K562 treated with DMSO at 1 percent for 24 hours (cell line): ENCODE results near the gene MMP1. TPM values are rescaled to one million over a fixed set of nuclear protein-coding genes. Genes with fewer than 3 reads are reported as not detected.

Experiments used
- total RNA-seq: library from RNA; unstranded; fragments of 300-600 nt; gene quantifications from 2 replicates; pipeline ENCODE4 v1.2.3, GENCODE V29; 2022; ENCODE audit warnings: low read depth; ENCODE audit not compliant: insufficient read depth

Gene MMP1
- not detected in 2 replicates for total RNA-seq

DNA sequence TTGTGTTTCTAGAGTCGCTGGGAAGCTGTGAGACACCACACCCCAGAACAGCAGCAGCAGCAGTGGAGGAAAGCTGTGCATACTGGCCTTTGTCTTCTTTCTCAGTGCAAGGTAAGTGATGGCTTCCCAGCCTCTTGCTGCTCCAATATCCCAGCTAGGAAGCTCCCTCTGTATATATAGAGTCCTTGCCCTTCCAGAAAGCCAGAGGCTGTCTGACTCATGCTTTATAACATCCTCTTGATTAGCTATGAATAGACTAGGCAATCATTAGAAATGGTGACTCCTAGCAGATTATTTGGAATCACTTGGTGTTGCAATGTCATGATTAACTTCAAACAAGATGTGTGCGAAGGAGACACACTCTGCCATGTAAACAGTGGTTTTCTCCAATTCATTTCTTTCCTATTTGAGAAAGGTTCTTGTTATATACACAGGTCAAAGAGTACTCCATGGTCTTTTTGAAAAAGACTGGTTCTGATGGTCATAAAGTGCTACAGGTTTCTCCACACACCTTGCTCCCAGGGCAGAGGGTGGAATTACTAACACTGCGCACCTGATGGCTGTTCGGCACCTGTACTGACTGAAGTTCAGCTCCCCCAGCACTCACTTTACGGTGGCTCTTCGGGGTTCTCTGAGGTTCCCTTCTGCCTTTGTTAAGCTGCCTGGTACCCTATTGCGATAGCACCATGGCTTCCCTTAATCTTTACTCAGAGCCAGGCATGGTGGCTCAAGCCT, at the start of gene MMP1:
MMP1 (minus strand) TSS at position 149 of the 735 bp plus-strand sequence; CDS start at position 81, 68 bp downstream.

DNA sequence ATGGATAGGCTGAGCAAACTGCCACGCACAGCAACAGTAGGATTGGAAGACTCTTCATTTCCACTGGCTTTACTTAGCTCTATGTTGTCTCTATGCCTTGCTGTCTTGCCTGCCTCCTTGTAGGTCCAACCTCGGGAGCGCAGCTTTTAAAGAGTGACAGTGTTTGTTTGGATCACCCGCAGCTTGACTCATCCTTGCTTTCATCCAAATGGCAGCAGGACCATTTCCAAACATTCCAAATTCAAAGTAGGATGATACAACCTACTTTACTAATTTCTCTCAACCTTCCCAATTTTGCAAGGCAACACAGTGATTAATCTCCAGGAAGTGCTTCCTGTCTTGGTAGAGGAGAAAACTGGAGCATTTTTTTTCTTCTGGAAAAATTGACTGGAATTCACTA, 45.5 kb upstream of the MMP1 start, which contains the start of gene MMP3:
MMP3 (minus strand) TSS at position 121 of the 400 bp plus-strand sequence; CDS start at position 58, 63 bp downstream.

DNA sequence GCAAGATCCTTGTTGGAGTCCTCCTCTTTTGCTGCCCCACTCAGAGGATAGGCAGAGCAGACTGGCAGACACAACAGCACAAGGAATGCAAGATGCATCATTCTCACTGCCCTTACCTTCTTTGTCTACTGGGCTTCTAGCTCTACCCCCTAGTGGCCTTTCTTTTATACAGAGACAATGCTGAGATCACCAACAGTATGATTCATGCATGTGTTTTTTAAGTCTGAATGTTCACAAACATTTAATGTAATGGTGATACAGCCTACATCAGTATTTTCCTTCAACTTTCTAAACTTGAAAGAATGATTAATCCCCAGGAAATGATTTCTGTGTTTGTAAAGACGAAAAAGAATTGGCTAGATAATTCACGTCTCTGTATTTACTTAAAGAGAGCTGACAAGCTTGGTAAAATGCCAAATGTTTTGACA, 17.5 kb downstream of the MMP1 start, which contains the start of gene MMP10:
MMP10 (minus strand) TSS at position 138 of the 428 bp plus-strand sequence; CDS start at position 101, 37 bp downstream.

Other genes with a start within 250 kb of the MMP1 start
- gene MMP20, start 172.8 kb downstream of the MMP1 start, total RNA-seq = not detected in 2 replicates
- gene MMP27, start 92.4 kb downstream of the MMP1 start, total RNA-seq = not detected in 2 replicates
- gene MMP8, start 73.2 kb downstream of the MMP1 start, total RNA-seq = not detected in 2 replicates
- not detected in 2 replicates for gene MMP10, start 17.5 kb downstream of the MMP1 start, total RNA-seq
- not detected in 2 replicates for gene MMP3, start 45.4 kb upstream of the MMP1 start, total RNA-seq
- gene MMP12, start 76.8 kb upstream of the MMP1 start, total RNA-seq = not detected in 2 replicates
- not detected in 2 replicates for gene MMP13, start 157.6 kb upstream of the MMP1 start, total RNA-seq